SIG-M5 treated with dmso at 0.1 percent for 504 hours (cell line): ENCODE results near the gene GAS6.
"Not testable (repeated sequence)": the region's sequence is repeated elsewhere in the genome, so short reads cannot be mapped to it uniquely, and the experiment has no call there.

Experiments
- DNase-seq: peaks from one replicate; lab custom pipeline; 2025; ENCODE audit not compliant: unreplicated experiment; lab: John Stamatoyannopoulos, UW

GAS6 gene

GRCh38 chr13:113874177-113874576 is 10.3 kb upstream of the GAS6 start:
- no peak for DNase-seq

- DNase-seq = no peak
Observed at GRCh38 chr13:113869263-113869662, 5.4 kb upstream of the GAS6 start.

DNA sequence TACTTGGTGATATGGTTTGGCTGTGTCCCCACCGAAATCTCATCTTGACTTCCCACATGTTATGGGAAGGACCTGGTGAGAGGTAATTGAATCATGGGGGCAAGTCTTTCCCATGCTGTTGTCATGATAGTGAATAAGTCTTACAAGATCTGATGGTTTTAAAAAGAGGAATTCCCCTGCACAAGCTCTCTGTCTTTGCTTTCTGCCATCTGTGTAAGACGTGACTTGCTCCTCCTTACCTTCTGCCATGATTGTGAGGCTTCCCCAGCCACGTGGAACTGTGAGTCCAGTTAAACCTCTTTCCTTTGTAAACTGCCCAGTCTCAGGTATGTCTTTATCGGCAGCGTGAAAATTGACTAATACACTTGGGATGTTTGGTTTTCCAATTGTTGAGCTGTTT is 4.0 kb upstream of the GAS6 start:
- DNase-seq = not testable (repeated sequence)

GRCh38 chr13:113865427-113865826 is 1.6 kb upstream of the GAS6 start:
- no peak for DNase-seq

DNA sequence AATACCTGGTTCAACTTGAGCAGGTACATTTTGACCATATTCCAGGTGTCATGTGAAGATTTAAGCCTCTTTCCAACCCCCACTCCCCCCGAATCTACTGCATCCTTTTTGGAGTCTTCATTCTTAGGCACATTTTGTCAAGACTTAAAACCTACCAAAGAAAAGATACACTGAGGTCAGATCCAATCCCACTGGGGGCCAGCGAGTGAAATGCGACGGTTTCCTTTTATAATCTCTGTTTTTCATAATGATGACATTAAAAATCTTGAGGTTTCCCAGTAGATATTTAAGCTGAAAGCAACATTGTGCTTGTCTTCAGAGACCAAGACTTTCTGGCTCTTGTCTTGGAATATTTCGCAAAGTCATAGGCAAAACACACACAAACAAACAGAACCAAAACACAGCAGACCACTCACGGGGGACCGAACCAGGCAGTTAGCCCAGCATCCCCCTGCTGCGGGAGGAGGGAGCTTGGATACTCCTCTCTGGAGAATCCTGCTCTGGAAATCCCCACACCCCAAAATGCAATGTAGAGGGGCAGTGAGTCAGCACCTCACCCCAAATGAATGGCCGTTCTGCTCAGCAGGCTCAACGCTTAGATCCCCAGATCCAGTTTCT is 506 bp upstream of the GAS6 start:
- no peak for DNase-seq

DNA sequence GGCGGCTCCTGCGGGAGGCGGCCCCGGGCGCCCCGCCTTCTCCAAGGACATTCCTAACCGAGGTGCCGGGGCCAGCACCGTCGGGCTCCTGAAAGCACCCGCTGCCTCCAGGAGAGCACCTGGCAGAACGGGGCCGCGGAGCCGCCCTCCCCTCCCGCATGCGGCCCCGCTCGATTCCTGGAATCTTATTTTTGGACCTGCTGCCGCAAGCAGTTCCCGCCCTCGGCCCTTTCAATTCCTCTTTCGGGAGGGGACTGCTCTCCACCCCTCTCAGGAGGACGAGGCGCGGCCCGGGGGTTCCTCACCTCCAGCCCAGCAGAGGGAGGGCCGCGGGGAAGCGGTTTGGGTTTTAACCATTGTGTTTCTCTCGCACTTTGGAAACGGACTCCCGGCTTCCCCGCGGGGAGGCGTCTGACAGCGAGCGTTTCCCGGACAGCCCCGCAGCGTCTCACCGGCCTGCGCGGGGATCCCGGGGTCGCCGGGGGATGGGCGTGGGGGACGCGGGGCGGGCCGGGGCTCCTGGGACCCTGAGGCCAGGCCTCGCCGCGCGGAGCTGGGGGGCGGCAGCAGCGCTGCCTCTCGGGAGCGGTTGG is 849 bp downstream of the GAS6 start:
- peak; percentile 63 for DNase-seq

- DNase-seq = no peak
Observed at GRCh38 chr13:113862191-113862930, 1.5 kb downstream of the GAS6 start.

DNA sequence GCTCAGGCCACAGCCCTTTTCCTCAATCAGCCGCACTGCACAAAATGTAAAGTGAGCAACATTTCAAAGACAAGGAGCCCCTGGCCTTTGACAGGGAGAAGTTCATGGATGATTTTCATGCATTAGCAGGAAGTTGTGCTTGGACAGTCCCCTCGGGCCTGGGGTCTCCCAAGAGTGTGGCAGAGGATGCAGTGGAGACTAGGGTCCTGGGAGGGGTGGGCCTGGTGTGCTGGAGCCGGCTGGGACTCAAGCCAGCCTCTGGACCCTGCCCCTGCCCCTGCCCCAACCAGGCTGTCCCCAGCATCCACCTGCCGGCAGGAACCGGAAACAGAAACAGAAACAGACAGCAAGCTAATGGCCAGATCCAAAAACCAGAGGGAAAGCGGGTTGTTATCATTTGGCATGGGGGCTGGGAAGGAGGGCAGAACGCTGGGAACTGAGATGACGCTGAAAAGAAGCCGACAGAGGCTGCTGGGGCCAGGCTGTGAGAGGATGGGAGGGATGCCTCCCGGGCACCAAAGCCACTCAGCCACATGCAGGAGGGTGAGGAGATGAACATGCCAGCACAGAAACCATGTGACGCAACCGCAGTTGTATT is 2.3 kb downstream of the GAS6 start:
- DNase-seq = no peak

- no peak for DNase-seq
Observed at GRCh38 chr13:113860665-113861432, 3.0 kb downstream of the GAS6 start.

DNA sequence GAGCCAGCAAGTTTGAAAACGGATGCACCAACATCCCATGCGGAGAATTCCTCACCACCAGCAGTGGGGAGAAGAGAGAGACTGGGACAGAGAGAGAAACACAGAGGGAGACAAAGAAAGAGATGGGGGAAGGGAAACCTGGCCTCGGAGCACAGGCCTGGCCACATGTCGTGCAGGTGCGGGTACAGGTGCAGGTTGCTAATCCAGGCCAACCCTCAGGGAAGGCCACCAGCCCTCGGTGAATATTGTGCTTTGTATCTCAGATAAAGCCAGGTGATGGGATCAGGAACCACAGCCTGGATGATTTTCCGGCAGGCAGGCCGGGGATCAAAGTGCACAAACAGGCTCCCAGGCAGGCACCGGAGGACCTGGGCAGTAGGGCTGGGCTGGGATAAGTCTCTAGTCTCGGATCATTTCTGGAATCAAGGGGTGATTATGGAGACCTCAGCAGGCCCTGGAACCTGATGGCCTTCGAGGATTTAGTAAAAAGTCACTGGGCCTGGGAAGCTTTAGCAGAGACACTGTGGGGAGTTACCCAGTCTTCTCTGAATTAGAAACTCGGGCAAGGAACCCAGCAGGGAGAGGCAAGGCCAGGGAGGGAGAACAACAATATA is 3.7 kb downstream of the GAS6 start:
- DNase-seq = no peak

DNA sequence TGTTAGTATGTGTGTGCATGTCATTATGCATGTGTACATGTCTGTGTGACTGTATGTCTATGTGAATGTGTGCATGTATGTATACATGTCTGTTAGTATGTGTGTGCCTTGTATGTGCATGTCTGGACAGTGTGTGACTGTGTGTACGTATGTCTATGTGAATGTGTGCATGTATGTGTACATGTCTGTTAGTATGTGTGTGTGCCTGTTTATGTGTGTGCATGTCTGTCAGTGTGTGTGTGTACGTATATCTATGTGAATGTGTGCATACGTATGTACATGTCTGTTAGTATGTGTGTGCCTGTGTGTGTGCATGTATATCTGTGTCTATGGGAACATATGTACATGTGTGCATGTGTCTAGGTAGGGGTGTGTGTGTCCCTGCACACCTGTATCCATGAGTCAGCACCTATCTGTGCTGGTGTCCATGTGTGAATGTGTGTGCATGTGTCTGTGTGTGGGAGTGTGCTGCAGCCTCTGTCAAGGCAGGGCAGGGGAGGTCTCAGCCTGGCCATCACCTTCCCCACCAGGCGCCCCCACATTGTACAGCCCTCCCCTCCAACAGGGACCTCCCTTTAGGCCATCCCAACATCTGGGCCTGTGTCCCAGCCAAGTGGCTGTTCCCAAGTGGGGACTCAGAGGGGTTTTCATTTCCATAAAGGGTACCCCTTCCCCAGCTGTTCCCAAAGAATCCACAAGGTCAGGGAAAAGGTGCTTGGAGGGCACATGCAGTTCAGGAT is 4.4 kb downstream of the GAS6 start:
- DNase-seq = no peak

GRCh38 chr13:113857531-113858195 is 6.2 kb downstream of the GAS6 start:
- no peak for DNase-seq

- DNase-seq = no peak
Observed at GRCh38 chr13:113856716-113857065, 7.2 kb downstream of the GAS6 start.

DNA sequence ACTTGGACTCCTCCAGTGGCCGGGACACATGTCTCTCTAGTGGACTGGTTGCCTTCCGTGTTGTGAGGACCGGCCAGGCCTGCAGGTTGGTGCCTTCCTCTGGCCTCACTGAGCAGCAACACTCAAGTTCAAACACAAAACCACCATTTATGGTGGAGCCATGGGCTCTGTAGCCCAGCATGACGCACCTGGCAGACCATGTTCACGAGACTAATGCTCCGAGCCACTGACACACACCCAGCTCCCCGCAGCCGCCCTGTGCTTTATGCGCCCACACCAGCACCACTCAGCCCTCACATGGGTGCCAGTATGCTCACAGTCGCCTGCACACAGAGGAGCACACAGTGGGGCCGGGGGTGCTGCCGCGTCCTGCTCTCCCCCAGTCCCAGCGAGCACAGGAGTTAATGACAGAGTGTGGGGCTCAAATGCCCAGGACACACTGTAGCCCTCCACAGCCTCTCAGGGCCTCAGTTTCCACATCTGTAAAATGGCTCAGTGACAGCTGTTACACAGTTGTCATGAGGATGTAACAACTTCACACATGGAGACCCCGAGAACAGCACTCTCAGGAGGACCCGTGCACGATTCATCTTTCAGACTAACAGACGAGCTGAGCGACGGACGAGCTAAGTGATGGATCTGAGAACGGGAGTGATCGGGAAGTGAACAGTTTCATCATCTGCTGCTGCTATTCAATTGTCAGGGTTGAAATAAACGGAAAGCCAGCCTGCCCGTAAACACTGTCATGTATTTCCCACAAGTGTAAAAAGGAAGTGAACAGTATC is 7.8 kb downstream of the GAS6 start:
- DNase-seq = no peak

DNA sequence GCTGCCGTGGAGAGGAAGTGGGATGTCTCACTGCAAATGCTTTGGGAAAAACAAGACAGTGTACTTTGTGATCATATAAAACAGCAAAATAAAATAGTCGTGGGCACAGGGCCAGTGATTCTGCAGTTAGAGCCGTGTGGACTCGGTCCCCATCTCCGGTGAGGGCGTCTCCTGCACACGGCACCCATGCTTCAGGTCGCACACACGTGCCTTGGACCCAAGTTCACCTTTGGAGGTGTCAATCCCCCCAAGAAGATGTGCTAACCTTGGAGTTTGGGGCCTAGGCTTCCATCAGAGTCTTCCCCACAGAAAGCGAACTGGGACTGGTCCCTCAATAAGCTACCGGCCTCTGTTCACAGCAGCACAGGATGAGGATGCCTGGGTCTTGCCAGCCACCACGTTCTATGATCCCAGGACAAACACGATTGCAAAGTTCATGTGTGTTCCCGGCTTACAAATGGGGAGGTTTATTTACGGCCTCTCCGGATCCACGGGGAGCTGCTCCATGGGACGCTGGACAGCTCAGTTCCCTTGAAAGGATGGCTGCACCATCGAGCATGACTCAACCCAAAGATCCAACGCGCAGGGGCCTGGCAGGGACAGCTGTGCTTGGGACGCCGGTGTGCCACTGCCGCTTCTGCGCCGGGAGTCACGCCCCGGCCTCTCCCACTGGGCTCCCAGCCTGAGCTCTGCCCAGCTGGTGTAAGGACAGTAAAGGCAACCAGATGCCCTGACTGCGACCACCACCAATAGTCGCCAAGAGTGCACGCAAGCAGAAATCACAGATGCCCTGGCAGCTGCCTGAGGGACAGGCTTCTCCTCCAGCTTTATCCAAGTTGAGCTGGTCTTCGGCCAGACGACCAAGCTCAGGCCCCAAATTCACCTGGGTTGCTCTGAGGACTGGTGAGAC is 8.6 kb downstream of the GAS6 start:
- DNase-seq = no peak

DNA sequence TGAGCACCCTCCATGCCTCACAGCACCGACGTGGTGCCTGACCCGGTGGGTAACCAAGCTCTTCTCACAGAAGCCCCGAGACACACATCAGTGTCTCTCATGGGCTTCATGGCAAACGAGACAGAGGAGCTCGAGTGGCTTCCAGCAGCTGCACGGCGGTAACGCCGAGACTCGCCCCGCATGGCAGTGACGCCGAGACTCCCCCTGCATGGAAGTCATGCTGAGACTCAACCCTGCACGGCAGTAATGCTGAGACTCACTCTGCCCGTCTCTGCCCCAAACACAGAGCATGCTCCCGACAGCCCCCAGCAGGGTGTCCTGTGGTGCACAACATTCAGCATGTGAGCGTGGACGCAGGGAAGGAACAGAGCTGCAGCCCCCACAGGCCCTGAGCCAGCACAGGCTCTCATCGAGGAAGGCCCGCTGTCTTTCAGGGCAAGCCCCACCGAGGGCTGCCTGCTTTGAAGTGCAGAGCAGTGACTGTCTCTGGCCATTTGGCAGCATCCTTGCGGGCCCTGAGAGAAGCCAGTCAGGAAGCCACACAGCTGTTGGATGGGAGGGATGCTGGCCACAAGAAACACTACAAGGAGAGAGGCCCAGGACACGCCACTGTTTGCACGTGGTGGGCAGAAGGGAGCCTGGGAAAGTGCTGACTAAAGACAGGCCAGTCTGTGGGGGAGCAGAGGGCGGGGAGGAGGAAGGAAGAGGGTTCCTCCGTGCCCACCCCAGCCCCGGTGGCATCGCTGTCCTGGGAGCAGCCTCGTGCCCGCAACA is 9.5 kb downstream of the GAS6 start:
- DNase-seq = no peak

- no peak for DNase-seq
Observed at GRCh38 chr13:113853518-113854237, 10.2 kb downstream of the GAS6 start.
